Panc1 (cell line): ENCODE results near the gene TNNI3K. TPM values are rescaled to one million over a fixed set of nuclear protein-coding genes. Genes with fewer than 3 reads are reported as not detected.

Experiments
- ATAC-seq: fragments of 200-7000 bp; cut with Tn5 transposase; 2 replicates; pipeline ENCODE4 v1.9.1; 2020; ENCODE audit warnings: mild to moderate bottlenecking, moderate library complexity
- BruUV-seq: library from RNA; stranded (reverse); fragments of 400-500 nt; replicated peaks from 2 replicates; lab custom pipeline; 2021; lab: Mats Ljungman, UMichigan
- CTCF ChIA-PET: fragments of 300-600 bp; sonication (Branson Sonifier 250); formaldehyde crosslinking; loops from one replicate; lab custom pipeline; 2022; ENCODE audit warnings: antibody characterized with exemption; lab: Charles Lee
- POLR2A ChIA-PET: fragments of 300-600 bp; sonication (Branson Sonifier 250); formaldehyde crosslinking; loops from one replicate; lab custom pipeline; 2022; ENCODE audit warnings: antibody characterized with exemption; lab: Charles Lee
- DNase-seq: peaks from one replicate; pipeline ENCODE4 v3.0.0-alpha.2; 2010; ENCODE audit warnings: low read depth, low spot score
- H3K27ac ChIP-seq: 2 replicates; pipeline ENCODE4 v1.5.1; 2011; ENCODE audit warnings: mild to moderate bottlenecking, low read length, inconsistent platforms
- H3K27me3 ChIP-seq: fragments of 200-500 bp; sonication (Bioruptor generic); 2 replicates; pipeline ENCODE4 v1.6.0; 2014; ENCODE audit warnings: low read length, inconsistent platforms; ENCODE audit not compliant: control insufficient read depth, insufficient read depth
- H3K36me3 ChIP-seq: fragments of 200-500 bp; sonication (Bioruptor generic); 2 replicates; pipeline ENCODE4 v1.5.1; 2014; ENCODE audit warnings: inconsistent platforms, mild to moderate bottlenecking, low read length, moderate library complexity; ENCODE audit not compliant: control insufficient read depth, insufficient read depth
- H3K4me1 ChIP-seq: 2 replicates; pipeline ENCODE4 v1.5.1; 2011; ENCODE audit warnings: inconsistent platforms, mild to moderate bottlenecking, low read length, moderate library complexity; ENCODE audit not compliant: control insufficient read depth, insufficient read depth
- H3K4me3 ChIP-seq, 2 experiments: 2 replicates each; pipeline ENCODE4 v1.5.1; 2011 to 2012; ENCODE audit warnings: low read depth in 2 of 2, low read length in 2 of 2, mild to moderate bottlenecking in 2 of 2, inconsistent platforms in 1 of 2, moderate library complexity in 1 of 2
- H3K9me3 ChIP-seq: fragments of 200-500 bp; sonication (Bioruptor generic); 2 replicates; pipeline ENCODE4 v1.5.1; 2014; ENCODE audit warnings: low read depth, mild to moderate bottlenecking, inconsistent platforms, low read length, moderate library complexity; ENCODE audit not compliant: control insufficient read depth, insufficient read depth
- POLR2AphosphoS5 ChIP-seq: IDR thresholded peaks from 2 replicates; pipeline ENCODE4 v1.6.1; 2012; ENCODE audit warnings: mild to moderate bottlenecking, low read depth, low read length, moderate library complexity
- SIN3A ChIP-seq: IDR thresholded peaks from 2 replicates; pipeline ENCODE4 v1.6.1; 2012; ENCODE audit warnings: low read depth, mild to moderate bottlenecking, low read length, moderate library complexity, borderline replicate concordance; ENCODE audit not compliant: insufficient read depth
- TCF7L2 ChIP-seq: IDR thresholded peaks from 2 replicates; pipeline ENCODE4 v1.6.1; 2011; ENCODE audit warnings: mild to moderate bottlenecking, low read depth, low read length, inconsistent platforms
- in situ Hi-C: cut with HindIII; loops from 2 replicates; pipeline ENCODE4 v1.10.0; 2016; ENCODE audit warnings: low sequenced_read_pairs, low pct_unique_long_range_greater_than_20kb
- intact Hi-C: fragments of 100-400 bp; cut with micrococcal nuclease; formaldehyde crosslinking; loops from one replicate; pipeline ENCODE4 v1.10.0; 2022; ENCODE audit not compliant: unreplicated experiment
- total RNA-seq: library from RNA; stranded (reverse); gene quantifications from one replicate; pipeline ENCODE4 v1.2.1, GENCODE V29; 2021; ENCODE audit not compliant: unreplicated experiment
- TF ChIP-seq, protein P1 (sequence below), 2 experiments: IDR thresholded peaks; 2 replicates each; pipeline ENCODE4 v1.6.1; 2011 to 2012; ENCODE audit warnings: low read depth in 2 of 2, control low read depth in 1 of 2, low read length in 1 of 2, mild to moderate bottlenecking in 1 of 2, moderate library complexity in 1 of 2; ENCODE audit not compliant: insufficient read depth in 1 of 2
- TF ChIP-seq, protein P2 (sequence below): fragments of 450-650 bp; IDR thresholded peaks from 2 replicates; pipeline ENCODE4 v1.5.1; 2017; ENCODE audit warnings: mild to moderate bottlenecking

TNNI3K gene
- total RNA-seq, 1 experiment from 2014 or later: not detected

DNA sequence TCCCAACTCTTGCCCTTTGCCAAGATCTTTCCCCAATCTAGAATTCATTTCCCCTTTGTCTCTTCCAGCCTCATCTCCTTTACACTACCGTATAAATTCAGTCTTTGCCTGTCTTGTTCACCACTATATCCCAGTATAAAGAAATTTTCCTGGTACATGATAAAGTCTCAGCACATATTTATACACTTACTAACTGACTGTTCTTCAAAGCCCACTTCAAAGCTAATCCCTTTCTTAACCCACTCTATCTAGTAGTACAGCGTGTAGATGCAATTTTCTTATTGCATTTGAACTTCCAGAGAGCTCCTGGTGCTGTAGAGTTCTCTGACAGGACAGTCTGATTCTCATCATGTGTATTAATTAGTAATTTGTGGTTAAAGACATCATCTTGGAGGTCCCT is 199.1 kb downstream of the TNNI3K start:
- in situ Hi-C loops: no loop called here
- no TSS peak for BruUV-seq

DNA sequence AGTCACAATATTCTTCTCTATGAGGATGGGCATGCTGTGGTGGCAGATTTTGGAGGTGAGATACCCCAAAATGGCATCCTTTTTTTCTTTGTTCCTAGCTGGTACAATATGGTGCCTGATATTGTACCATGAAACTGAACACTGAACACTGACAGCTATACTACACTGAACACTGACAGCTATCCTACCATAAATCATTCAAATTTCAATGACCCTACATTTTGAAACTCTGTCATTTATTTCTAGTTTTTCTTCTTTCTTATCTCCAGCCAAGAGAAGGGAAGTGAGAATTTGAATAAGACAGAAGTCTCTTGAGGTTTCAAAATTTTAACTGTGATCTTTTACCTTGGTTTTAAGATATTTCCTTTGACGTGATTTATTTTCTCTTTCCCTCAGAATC is 200.9 kb downstream of the TNNI3K start:
- no peaks in the 10 kb centered on the region for H3K9me3 ChIP-seq
- ChIA-PET CTCF (no interaction called here), POLR2A (no interaction called here)
- no peak for TF ChIP-seq POLR2AphosphoS5
- no peak for TF ChIP-seq SIN3A
- TF ChIP-seq TCF7L2: no peak
- TF ChIP-seq, protein P1, sequence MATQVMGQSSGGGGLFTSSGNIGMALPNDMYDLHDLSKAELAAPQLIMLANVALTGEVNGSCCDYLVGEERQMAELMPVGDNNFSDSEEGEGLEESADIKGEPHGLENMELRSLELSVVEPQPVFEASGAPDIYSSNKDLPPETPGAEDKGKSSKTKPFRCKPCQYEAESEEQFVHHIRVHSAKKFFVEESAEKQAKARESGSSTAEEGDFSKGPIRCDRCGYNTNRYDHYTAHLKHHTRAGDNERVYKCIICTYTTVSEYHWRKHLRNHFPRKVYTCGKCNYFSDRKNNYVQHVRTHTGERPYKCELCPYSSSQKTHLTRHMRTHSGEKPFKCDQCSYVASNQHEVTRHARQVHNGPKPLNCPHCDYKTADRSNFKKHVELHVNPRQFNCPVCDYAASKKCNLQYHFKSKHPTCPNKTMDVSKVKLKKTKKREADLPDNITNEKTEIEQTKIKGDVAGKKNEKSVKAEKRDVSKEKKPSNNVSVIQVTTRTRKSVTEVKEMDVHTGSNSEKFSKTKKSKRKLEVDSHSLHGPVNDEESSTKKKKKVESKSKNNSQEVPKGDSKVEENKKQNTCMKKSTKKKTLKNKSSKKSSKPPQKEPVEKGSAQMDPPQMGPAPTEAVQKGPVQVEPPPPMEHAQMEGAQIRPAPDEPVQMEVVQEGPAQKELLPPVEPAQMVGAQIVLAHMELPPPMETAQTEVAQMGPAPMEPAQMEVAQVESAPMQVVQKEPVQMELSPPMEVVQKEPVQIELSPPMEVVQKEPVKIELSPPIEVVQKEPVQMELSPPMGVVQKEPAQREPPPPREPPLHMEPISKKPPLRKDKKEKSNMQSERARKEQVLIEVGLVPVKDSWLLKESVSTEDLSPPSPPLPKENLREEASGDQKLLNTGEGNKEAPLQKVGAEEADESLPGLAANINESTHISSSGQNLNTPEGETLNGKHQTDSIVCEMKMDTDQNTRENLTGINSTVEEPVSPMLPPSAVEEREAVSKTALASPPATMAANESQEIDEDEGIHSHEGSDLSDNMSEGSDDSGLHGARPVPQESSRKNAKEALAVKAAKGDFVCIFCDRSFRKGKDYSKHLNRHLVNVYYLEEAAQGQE (IDR thresholded peaks at IDR 0.05; ENCODE audit: insufficient read depth in 1 of 2, low read depth in 2 of 2, low read length in 1 of 2): no peak
- TF ChIP-seq, protein P2, sequence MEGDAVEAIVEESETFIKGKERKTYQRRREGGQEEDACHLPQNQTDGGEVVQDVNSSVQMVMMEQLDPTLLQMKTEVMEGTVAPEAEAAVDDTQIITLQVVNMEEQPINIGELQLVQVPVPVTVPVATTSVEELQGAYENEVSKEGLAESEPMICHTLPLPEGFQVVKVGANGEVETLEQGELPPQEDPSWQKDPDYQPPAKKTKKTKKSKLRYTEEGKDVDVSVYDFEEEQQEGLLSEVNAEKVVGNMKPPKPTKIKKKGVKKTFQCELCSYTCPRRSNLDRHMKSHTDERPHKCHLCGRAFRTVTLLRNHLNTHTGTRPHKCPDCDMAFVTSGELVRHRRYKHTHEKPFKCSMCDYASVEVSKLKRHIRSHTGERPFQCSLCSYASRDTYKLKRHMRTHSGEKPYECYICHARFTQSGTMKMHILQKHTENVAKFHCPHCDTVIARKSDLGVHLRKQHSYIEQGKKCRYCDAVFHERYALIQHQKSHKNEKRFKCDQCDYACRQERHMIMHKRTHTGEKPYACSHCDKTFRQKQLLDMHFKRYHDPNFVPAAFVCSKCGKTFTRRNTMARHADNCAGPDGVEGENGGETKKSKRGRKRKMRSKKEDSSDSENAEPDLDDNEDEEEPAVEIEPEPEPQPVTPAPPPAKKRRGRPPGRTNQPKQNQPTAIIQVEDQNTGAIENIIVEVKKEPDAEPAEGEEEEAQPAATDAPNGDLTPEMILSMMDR: no peak
- no peak for DNase-seq
- no peak for ATAC-seq
- no peak overlapping the region for H3K27ac ChIP-seq
- H3K4me3 ChIP-seq: no peak overlapping the region
- H3K4me1 ChIP-seq: no peaks in the 10 kb centered on the region
- intact Hi-C loops: no loop called here
- no peaks in the 10 kb centered on the region for H3K36me3 ChIP-seq
- BruUV-seq: no TSS peak
- no peaks in the 10 kb centered on the region for H3K27me3 ChIP-seq
- in situ Hi-C loops: no loop called here

More for the DNA sequence above, 199.1 kb downstream of the TNNI3K start:
- Histone ChIP-seq H3K27me3 (no peaks in the 10 kb centered on the region), H3K27ac (no peak overlapping the region), H3K4me3 (no peak overlapping the region), H3K36me3 (no peaks in the 10 kb centered on the region), H3K9me3 (no peaks in the 10 kb centered on the region), H3K4me1 (no peaks in the 10 kb centered on the region)
- ATAC-seq: no peak
- intact Hi-C loops: no loop called here
- POLR2A ChIA-PET: no interaction called here
- no peak for DNase-seq
- CTCF ChIA-PET: no interaction called here
- TF ChIP-seq TCF7L2 (no peak), SIN3A (no peak), POLR2AphosphoS5 (no peak)
- TF ChIP-seq, protein P1 (IDR thresholded peaks at IDR 0.05; ENCODE audit: insufficient read depth in 1 of 2, low read depth in 2 of 2, low read length in 1 of 2): no peak
- TF ChIP-seq, protein P2: no peak
